DND-41 (cell line): Measurements from ENCODE around the gene THBS2.

Experiments
- ATAC-seq: fragments of 200-7000 bp; cut with Tn5 transposase; 3 replicates; pipeline ENCODE4 v1.9.1; 2021; ENCODE audit warnings: low read depth; ENCODE audit not compliant: insufficient read depth
- DNase-seq: peaks from one replicate; pipeline ENCODE4 v3.0.0-alpha.2; 2020
- H2AFZ ChIP-seq: 2 replicates; pipeline ENCODE4 v1.6.0; 2012; ENCODE audit warnings: low read depth, low read length
- H3K27ac ChIP-seq: 2 replicates; pipeline ENCODE4 v1.5.1; 2012; ENCODE audit warnings: low read length, inconsistent platforms
- H3K27me3 ChIP-seq: fragments of 200-600 bp; sonication (generic); 2 replicates; pipeline ENCODE4 v1.6.0; 2012; ENCODE audit warnings: low read length, mild to moderate bottlenecking, inconsistent platforms; ENCODE audit not compliant: insufficient read depth, poor library complexity
- H3K36me3 ChIP-seq: 2 replicates; pipeline ENCODE4 v1.5.1; 2012; ENCODE audit warnings: low read length, inconsistent platforms; ENCODE audit not compliant: insufficient read depth
- H3K4me1 ChIP-seq: 2 replicates; pipeline ENCODE4 v1.5.1; 2012; ENCODE audit warnings: mild to moderate bottlenecking, low read length; ENCODE audit not compliant: insufficient read depth
- H3K4me2 ChIP-seq: 2 replicates; pipeline ENCODE4 v1.6.0; 2012; ENCODE audit warnings: mild to moderate bottlenecking, moderate library complexity, low read length, inconsistent platforms; ENCODE audit not compliant: insufficient read depth
- H3K4me3 ChIP-seq, 2 experiments: fragments of 200-600 bp in 1 of 2; shearing (Covaris generic) in 1 of 2; 2 replicates each; pipeline ENCODE4 v1.5.1; 2012 to 2016; ENCODE audit warnings: inconsistent platforms in 2 of 2, low read length in 2 of 2, mild to moderate bottlenecking in 2 of 2, low read depth in 1 of 2, moderate library complexity in 1 of 2
- H3K79me2 ChIP-seq: 2 replicates; pipeline ENCODE4 v1.6.0; 2012; ENCODE audit warnings: low read length, inconsistent platforms; ENCODE audit not compliant: insufficient read depth
- H3K9ac ChIP-seq: 2 replicates; pipeline ENCODE4 v1.6.0; 2012; ENCODE audit warnings: low read depth, mild to moderate bottlenecking, inconsistent platforms, low read length, moderate library complexity
- H3K9me3 ChIP-seq: 2 replicates; pipeline ENCODE4 v1.5.1; 2012; ENCODE audit warnings: low read length, moderate library complexity, mild to moderate bottlenecking, inconsistent platforms; ENCODE audit not compliant: insufficient read depth, severe bottlenecking
- H4K20me1 ChIP-seq: 2 replicates; pipeline ENCODE4 v1.6.0; 2012; ENCODE audit warnings: low read length; ENCODE audit not compliant: insufficient read depth
- EZH2 ChIP-seq: IDR thresholded peaks from 3 replicates; pipeline ENCODE4 v1.6.1; 2012; ENCODE audit warnings: borderline replicate concordance, low read depth, mild to moderate bottlenecking, moderate library complexity, low read length, inconsistent platforms; ENCODE audit not compliant: severe bottlenecking
- TF ChIP-seq, protein P1 (sequence below): IDR thresholded peaks from 2 replicates; pipeline ENCODE4 v1.5.1; 2012; ENCODE audit warnings: borderline replicate concordance, low read length, moderate library complexity, mild to moderate bottlenecking; ENCODE audit not compliant: poor library complexity, severe bottlenecking; ENCODE audit errors: extremely low read depth

The THBS2 gene

DNA sequence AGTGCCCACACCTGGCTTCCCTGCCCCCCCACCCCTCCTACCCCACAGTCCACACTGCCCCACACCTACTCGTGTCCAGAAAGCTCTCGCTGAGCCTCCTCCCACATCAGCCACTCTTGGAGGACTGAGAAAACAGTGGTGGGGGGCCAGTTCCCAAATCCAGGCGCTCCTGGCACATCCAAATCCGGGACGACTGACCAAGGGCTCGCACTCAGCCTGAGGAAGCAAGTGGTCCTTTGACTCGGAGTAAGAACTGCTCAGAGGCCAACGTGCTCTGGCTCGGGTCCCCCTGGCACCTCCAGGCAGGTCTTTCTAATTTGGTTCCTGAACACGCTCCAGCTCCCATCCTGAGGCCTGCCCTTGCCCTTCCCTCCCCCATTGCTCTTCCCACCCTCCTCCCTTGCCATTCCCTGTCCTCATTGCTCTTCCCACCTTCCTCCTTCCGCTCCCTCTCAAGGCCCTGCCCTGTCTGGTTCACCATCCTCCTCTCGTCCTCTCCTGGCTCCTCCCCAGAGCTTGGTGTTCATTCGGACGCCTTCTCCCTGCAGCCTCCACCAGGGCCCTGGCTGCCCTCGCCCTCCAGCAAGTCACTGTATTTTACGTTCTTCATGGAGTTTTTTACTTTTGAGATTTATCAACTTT lies 83.6 kb downstream of the THBS2 start:
- DNase-seq = no peak
- Histone ChIP-seq H3K27ac (no peak overlapping the region), H3K79me2 (no peaks in the 10 kb centered on the region), H3K4me3 (no peak overlapping the region), H2AFZ (no peak overlapping the region), H3K9ac (no peak overlapping the region), H3K36me3 (no peaks in the 10 kb centered on the region), H3K4me2 (no peak overlapping the region), H3K4me1 (no peaks in the 10 kb centered on the region), H4K20me1 (no peaks in the 10 kb centered on the region), H3K9me3 (no peaks in the 10 kb centered on the region), H3K27me3 (no peaks in the 10 kb centered on the region)
- ATAC-seq = no peak
- no peak for TF ChIP-seq EZH2
- TF ChIP-seq, protein P1, sequence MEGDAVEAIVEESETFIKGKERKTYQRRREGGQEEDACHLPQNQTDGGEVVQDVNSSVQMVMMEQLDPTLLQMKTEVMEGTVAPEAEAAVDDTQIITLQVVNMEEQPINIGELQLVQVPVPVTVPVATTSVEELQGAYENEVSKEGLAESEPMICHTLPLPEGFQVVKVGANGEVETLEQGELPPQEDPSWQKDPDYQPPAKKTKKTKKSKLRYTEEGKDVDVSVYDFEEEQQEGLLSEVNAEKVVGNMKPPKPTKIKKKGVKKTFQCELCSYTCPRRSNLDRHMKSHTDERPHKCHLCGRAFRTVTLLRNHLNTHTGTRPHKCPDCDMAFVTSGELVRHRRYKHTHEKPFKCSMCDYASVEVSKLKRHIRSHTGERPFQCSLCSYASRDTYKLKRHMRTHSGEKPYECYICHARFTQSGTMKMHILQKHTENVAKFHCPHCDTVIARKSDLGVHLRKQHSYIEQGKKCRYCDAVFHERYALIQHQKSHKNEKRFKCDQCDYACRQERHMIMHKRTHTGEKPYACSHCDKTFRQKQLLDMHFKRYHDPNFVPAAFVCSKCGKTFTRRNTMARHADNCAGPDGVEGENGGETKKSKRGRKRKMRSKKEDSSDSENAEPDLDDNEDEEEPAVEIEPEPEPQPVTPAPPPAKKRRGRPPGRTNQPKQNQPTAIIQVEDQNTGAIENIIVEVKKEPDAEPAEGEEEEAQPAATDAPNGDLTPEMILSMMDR = no peak

DNA sequence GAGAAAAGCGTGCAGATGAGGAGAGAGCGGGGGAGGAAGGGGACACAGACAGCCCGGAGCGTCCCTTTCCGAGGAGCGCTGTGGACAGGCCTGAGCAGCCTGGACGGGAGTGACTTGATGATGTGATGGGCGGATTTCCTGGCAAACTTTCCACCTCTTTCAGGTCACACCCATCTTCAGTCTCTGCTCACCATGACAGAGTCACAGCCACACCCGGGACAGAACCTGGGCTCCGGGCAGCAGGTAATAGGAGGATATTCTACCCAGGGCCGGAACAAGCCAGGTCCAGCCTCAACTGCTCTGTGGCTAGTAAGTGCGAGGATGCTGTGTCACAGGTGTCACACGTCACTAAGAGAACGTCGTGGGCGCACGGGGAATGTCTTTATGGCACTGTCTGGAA lies 84.3 kb downstream of the THBS2 start:
- no peak for ATAC-seq
- Histone ChIP-seq H3K4me2 (no peak overlapping the region), H3K79me2 (no peaks in the 10 kb centered on the region)

DNA sequence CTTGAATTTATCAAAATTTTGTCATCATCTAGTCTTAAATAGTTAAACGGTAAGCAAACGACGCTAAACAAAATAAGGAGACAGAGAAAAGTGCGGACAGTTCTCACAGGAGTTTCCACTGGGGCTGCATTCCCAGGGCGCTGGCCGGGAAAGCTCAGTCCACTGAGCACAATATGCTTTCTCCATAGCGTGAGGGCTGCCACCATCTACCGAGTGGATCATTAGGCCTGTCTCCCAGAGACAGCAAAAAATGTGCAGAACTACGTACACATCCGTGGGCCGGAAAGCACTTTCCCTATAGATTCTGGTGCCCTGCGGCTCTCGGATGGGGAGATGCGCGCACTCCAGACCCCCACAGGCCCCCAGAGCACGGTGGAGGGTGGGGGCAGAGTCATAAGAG lies 84.9 kb downstream of the THBS2 start:
- Histone ChIP-seq H3K9ac (no peak overlapping the region), H3K27ac (no peak overlapping the region), H3K4me1 (no peaks in the 10 kb centered on the region), H2AFZ (no peak overlapping the region), H3K27me3 (no peaks in the 10 kb centered on the region), H3K9me3 (no peaks in the 10 kb centered on the region), H3K4me2 (no peak overlapping the region), H3K79me2 (no peaks in the 10 kb centered on the region), H4K20me1 (no peaks in the 10 kb centered on the region), H3K36me3 (no peaks in the 10 kb centered on the region), H3K4me3 (no peak overlapping the region)
- DNase-seq (no peak), ATAC-seq (no peak)
- TF ChIP-seq, protein P1 = no peak
- no peak for TF ChIP-seq EZH2

More for the DNA sequence above, 84.3 kb downstream of the THBS2 start:
- TF ChIP-seq, protein P1 = no peak
- no peak for TF ChIP-seq EZH2
- H4K20me1 ChIP-seq = no peaks in the 10 kb centered on the region
- H3K4me3 ChIP-seq = no peak overlapping the region
- H3K27ac ChIP-seq = no peak overlapping the region
- H3K4me1 ChIP-seq = no peaks in the 10 kb centered on the region
- DNase-seq = no peak
- no peaks in the 10 kb centered on the region for H3K36me3 ChIP-seq
- H3K9ac ChIP-seq = no peak overlapping the region
- no peak overlapping the region for H2AFZ ChIP-seq
- no peaks in the 10 kb centered on the region for H3K27me3 ChIP-seq
- no peaks in the 10 kb centered on the region for H3K9me3 ChIP-seq

DNA sequence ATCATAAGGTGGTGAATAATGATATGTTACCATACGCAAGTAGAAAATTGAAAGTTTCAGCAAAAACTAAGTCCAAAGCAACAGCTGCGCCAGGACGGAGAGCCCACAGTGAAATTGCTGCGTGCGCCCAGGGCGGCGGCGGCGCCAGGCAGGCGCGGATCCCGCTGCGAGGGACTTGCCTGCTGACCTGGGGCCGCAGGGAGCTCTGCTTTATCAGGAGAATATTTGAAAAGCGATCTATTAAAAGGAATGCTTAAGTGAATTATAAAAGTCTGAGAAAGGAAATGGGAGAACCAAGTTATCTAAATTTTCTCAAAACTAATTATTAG lies 85.4 kb downstream of the THBS2 start:
- Histone ChIP-seq H3K4me1 (no peaks in the 10 kb centered on the region), H2AFZ (no peak overlapping the region), H3K9me3 (no peaks in the 10 kb centered on the region), H3K27me3 (no peaks in the 10 kb centered on the region), H3K9ac (no peak overlapping the region), H3K4me2 (no peak overlapping the region), H3K27ac (no peak overlapping the region), H3K36me3 (no peaks in the 10 kb centered on the region), H3K79me2 (no peaks in the 10 kb centered on the region), H3K4me3 (no peak overlapping the region), H4K20me1 (no peaks in the 10 kb centered on the region)
- no peak for DNase-seq
- TF ChIP-seq EZH2 = no peak
- no peak for ATAC-seq
